ENCODE data around the gene MYRIP.

MYRIP gene

GRCh38 chr3:40143283-40144090 is 334.1 kb downstream of the MYRIP start:
- DNase-seq: no peak

GRCh38 chr3:40148827-40149226 is 339.4 kb downstream of the MYRIP start:
- DNase-seq: no peak

- no peak for DNase-seq
These were observed 343.2 kb downstream of the MYRIP start for GRCh38 chr3:40152482-40153133.

GRCh38 chr3:40160933-40161332 is 351.5 kb downstream of the MYRIP start:
- DNase-seq: no peak

DNA sequence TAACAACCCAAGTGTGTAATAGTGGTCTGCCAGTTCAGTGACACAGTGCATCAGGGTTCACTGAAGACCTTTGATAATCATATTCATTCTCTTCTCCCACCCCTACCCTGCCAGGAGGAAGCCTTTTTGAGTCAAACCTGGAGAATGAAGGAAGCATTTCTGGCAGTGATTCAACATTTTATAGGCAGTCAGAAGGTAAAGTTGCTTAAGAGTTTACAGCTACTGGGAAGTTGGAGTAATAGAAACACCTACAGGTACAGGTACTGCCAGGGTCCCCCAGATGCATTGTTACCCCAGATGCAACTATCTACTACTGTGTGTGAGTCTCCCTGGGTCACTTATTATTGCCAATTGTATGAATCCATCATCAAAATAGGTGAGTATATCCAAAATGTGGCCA is 353.2 kb downstream of the MYRIP start:
- no peak for DNase-seq

GRCh38 chr3:40166997-40167396 is 357.6 kb downstream of the MYRIP start:
- DNase-seq: no peak

- DNase-seq: no peak
These were observed 358.5 kb downstream of the MYRIP start for GRCh38 chr3:40167958-40168357.

DNA sequence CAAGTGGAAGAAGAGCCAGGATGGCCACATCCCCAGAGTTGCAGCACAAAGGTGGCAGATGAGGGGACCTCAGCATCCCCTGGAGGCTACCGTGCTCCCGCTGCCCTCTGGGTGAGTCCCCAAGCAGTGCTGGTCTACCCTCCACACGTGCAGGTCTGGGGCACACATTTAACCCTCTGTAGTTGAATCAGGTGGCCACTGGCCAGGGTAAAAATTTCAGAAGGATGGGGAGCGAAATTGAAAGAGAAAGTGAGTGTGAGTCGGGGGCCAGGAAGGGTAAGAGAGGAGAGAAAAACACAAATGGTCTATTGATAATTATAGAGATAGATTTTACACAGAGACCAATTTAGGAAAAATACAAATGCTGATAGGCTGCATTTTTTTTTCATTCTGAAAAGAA is 360.6 kb downstream of the MYRIP start:
- DNase-seq: no peak

GRCh38 chr3:40170395-40170794 is 361.0 kb downstream of the MYRIP start:
- DNase-seq: no peak

GRCh38 chr3:40172560-40172959 is 363.2 kb downstream of the MYRIP start:
- DNase-seq: no peak

- no peak for DNase-seq
These were observed 363.9 kb downstream of the MYRIP start for GRCh38 chr3:40173227-40173721.

DNA sequence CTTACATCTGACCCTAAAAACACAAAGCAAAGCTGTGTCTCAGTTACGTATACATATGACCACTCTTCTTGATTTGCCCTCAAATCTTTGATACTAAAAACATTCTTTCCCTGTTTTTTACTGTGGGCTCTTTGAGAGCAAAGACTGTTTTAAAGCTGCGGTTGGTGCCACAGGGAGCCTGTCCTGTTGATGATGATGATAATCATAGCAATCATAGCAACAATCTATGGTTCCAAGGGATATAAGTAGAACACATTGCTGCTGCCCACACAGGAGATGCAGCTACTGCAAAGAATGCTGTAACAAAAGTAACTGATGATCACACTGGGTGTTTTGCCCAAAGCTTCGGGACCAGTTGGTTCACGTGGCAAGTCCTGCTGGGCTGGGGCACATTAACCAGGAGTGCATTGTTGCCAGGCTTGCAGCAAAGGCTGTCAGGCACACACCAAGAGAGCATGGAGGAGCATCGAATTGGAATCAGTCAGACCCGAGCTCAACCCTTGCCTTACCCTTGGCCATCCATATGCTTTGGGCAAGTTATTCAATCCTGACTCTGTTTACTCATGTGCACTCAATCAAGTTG is 368.7 kb downstream of the MYRIP start:
- no peak for DNase-seq

GRCh38 chr3:40179016-40179415 is 369.6 kb downstream of the MYRIP start:
- peak; percentile 25 for DNase-seq

DNA sequence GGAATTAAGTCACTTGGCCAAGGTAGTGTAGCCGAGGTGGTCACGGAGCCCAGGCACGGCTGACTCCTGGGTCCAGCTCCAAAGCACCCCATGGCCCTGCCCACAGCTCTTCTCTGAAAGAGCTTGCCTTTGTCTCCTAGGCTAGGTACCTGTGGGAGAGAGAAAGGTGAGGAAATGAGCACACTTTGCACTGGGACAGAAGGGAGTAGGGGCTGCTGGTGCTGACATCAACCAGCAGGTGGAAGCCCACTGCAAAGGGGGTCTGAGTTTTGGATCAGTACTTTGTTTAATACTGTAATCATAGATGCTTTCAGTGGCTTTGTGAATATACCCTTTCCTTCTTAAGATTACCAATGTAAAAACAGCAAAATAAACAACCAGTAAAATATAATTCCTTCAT is 371.8 kb downstream of the MYRIP start:
- DNase-seq: no peak

- no peak for DNase-seq
These were observed 375.8 kb downstream of the MYRIP start for GRCh38 chr3:40185029-40185695.

GRCh38 chr3:40186508-40186907 is 377.1 kb downstream of the MYRIP start:
- no peak for DNase-seq

GRCh38 chr3:40187945-40188344 is 378.5 kb downstream of the MYRIP start:
- DNase-seq: no peak

DNA sequence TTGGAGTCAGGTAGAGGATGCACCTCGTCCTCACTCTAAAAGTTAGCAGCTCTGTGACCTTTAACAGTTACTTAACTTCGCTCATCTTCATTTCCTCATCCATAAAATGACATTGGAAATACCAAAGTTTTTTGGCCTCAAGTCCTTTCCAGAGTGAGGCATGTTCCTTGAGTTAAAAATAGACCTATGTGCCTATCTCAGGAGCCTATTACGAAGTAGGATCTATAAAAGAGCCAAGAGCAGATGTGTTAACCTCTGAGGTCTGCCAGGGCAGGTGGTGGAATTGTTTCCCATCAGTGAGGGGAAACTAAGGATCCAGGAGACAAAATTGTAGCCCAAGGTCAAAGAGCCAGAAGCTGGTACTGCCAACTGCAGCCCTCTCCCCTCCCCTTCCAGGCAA is 379.7 kb downstream of the MYRIP start:
- no peak for DNase-seq

DNA sequence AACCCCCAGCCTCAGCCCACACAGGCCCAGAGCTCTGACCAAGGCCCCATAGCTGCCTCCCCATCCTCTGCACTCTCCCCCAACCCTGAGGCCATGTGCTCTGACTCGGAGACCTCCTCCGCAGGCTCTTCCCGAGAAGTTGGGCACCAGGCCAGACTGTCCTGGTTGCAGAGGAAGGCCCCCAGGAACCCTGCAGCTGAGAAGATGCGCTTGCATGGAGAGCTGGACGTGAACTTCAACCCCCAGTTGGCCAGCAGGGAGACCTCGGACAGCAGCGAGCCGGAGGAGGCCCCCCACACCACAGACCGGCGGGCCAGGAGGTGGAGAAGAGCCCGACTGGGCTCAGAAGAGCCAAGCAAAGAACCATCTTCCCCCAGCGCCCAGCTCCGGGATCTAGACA is 380.6 kb downstream of the MYRIP start:
- DNase-seq: no peak

GRCh38 chr3:40191251-40191650 is 381.8 kb downstream of the MYRIP start:
- no peak for DNase-seq

- DNase-seq: peak; percentile 19
These were observed 382.5 kb downstream of the MYRIP start for GRCh38 chr3:40191850-40192448.

DNA sequence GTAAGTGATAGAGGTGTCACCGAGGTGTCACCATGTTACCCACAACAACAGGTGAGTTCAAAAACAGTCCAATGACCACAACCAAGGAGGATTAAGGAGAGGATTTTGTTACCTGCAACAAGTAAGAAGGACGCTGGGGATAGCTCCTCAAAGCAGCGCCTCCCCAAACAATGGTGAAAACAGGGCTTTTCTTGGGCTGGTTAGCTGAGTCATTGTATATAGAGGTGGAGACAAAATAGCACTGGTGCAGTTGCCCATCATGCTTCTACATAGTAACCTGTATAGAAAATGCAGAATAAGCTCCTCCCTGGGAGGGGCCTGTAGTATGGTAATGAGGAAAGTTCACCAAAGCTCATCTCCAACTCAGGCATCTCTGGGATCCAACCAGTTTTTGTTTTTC is 383.2 kb downstream of the MYRIP start:
- no peak for DNase-seq

DNA sequence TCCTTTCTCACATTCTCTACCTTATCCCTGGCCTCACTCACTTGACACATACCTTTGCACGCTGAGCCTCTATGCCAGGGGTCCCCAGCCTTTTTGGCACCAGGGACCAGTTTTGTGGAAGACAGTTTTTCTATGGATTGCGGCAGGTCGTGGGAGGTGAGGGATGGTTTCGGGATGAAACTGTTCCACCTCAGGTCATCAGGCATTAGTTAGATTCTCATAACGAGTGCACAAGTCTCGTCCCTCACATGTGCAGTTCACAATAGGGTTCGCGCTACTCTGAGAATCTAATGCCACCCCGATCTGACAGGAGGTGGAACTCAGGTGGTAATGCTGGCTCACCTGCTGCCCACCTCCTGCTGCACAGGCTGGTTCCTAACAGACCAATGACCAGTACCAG is 387.6 kb downstream of the MYRIP start:
- DNase-seq: no peak
